Placental pericyte (primary cell): ENCODE measurements around the gene ABCD1. TPM values are rescaled to one million over a fixed set of nuclear protein-coding genes. Genes with fewer than 3 reads are reported as not detected.

Source experiments
- total RNA-seq: library from RNA; depleted of rRNA; stranded (reverse); fragments of >200 nt; gene quantifications from 2 replicates; pipeline ENCODE4 v1.2.3, GENCODE V29; 2012

Gene ABCD1
- 18.6 and 22.0 TPM in 2 replicates for total RNA-seq

DNA sequence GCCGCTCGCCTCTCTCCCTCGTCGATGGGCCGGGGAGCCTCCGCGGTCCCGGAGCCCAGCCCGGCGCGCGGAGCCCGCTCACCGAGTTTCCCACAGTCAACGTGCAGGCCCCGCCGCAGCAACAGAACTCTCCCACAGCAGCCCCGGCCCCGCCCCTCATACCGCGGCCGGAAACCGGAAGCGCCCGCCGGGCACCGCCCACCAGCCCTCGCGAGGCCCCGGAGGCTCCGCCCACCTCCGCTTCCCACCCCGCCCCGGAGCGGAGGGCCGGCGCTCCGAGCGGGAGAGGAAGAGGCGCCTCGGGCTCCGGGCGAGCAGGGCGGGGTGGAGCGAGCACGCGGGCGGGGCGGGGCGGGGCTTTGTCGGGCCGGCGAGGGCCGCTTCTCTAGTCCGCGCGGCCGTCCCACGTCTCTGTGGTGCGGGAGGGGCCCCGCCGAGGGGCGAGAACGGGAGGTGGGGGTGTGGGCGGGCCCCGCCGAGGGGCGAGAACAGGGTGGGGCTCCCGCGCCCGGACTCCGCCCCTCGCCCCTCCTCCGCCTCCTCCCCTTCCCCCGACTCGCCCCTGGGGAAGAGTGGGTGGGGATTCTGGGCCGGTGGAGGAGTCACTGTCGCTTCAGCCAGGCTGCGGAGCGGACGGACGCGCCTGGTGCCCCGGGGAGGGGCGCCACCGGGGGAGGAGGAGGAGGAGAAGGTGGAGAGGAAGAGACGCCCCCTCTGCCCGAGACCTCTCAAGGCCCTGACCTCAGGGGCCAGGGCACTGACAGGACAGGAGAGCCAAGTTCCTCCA, at the start of gene ABCD1, which contains the start of gene BCAP31:
ABCD1 (plus strand) TSS at position 605 of the 787 bp plus-strand sequence. CDS start 411 bp downstream, outside the sequence.
BCAP31 (minus strand) TSS at position 136 of the 787 bp plus-strand sequence. CDS start 1,143 bp downstream, outside the sequence.

DNA sequence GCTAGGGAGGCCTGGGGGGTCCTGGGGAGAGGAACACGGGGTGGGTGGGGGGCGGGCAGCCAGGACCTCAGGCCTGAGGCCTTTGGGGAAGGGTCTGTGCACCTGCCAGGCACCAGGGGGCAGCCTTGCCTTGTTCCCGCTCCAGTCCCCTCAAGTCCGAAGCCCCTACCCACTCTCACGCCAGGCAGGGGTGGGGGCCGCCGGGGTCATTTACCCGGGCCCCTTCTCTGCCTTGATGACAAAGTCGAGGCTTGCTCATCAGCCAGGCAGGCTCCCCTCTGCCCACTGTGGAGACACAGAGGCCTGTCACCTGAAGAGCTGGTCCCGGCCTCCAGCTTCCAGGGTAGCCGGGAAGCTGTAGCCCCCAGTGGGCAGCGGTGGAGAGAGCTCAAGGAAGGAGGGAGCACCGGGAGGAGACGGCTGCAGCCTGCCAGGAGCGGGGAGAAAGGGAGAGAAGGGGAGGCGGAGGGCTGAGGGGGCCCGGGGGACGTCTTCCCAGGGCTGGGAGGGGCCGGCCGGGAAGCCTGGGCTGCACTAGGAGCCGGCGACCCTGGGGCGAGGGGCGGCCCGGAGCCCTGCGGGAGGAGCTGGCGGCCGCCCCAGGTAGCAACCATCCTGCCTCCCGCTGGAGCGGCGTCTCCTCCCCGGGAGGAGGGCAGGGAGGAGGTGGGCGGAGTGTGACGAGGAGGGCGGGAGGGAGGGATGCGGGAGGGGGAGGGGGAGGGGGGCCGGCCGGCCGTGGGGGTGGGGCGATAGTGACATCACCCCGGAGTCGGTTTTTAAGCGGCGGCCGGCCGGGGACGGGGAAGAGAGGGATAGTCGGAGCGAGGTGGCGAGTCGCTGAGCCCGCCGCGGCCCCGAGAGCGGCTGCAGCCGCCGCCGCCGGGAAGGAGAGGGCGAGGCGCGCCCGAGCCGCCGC, 37.3 kb upstream of the ABCD1 start, which contains the start of gene SLC6A8:
SLC6A8 (plus strand) TSS at position 806 of the 919 bp plus-strand sequence. CDS start 649 bp downstream, outside the sequence.

DNA sequence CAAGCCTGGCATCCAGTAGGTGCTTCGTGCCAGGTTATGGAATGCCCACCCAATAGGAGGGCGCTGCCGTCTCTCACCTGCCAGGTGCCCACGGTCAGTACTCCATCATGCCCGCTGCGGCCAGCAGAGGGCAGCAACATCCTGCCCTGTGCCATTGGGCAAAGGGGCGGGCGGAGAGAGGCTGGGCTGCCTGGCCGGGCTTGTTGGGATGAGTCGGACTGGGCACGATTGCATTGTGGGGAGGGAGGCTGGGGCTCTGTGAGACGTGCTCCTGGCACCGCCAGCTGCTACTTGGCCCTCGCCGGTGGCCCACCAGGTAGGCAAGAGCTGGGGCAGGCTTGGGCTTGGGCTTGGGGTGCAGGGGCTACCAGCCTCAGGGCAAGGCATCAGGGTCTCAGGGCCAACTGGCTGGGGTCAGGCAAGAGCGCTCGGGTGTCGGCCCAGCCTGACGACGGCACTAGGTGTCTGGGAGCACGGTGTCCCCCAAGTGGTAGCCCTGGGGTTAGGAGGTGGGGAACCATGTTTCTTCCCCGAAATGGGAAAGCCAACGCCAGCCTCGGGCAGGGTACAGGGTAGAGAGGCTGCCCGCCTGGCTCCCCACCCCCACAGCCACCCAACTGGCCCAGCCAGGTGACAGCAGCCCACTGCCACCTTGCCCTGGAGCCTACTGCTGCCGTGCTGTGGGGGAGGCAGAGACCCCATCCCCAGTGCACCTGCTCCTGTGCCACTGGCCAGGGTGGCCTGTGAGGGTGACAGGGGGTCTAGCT, 39.5 kb downstream of the ABCD1 start, which contains the start of gene PLXNB3:
PLXNB3 (plus strand) TSS at position 261 of the 767 bp plus-strand sequence. CDS start 1,287 bp downstream, outside the sequence.

GRCh38 chrX:153780678-153781427, 56.2 kb downstream of the ABCD1 start, which contains the start of gene SRPK3:
Gene SRPK3 (plus strand): TSS chrX:153781041. CDS start chrX:153781087, 46 bp downstream.

Other genes with a start within 250 kb of the ABCD1 start
- 3.3 and 23.3 TPM in 2 replicates for gene BGN, start 229.9 kb upstream of the ABCD1 start, total RNA-seq
- not detected in 2 replicates for gene ATP2B3, start 207.2 kb upstream of the ABCD1 start, total RNA-seq
- gene CCNQ, start 125.7 kb upstream of the ABCD1 start, total RNA-seq, result 24.3 and 52.0 TPM in 2 replicates
- gene DUSP9, start 77.7 kb upstream of the ABCD1 start, total RNA-seq, result under 0.01 and 0.14 TPM in 2 replicates
- 0.22 TPM in 1 of 2 replicates, not detected in the other for gene PNCK, start 51.0 kb upstream of the ABCD1 start, total RNA-seq
- gene SLC6A8, start 36.9 kb upstream of the ABCD1 start, total RNA-seq, result 10.0 and 16.4 TPM in 2 replicates
- gene BCAP31, start 469 bp upstream of the ABCD1 start, total RNA-seq, result 141 and 153 TPM in 2 replicates
- 4.0 and 4.6 TPM in 2 replicates for gene PLXNB3, start 39.4 kb downstream of the ABCD1 start, total RNA-seq
- 0.44 and 1.7 TPM in 2 replicates for gene SRPK3, start 56.2 kb downstream of the ABCD1 start, total RNA-seq
- gene IDH3G, start 69.5 kb downstream of the ABCD1 start, total RNA-seq, result 64.6 and 81.2 TPM in 2 replicates
- gene SSR4, start 69.8 kb downstream of the ABCD1 start, total RNA-seq, result 101 and 182 TPM in 2 replicates
- gene PDZD4, start 105.7 kb downstream of the ABCD1 start, total RNA-seq, result 0.14 TPM in 1 of 2 replicates, not detected in the other
- gene L1CAM, start 161.3 kb downstream of the ABCD1 start, total RNA-seq, result 0.88 and 18.2 TPM in 2 replicates
- gene AVPR2, start 179.8 kb downstream of the ABCD1 start, total RNA-seq, result not detected in 2 replicates
- gene ARHGAP4, start 201.4 kb downstream of the ABCD1 start, total RNA-seq, result 1.1 and 2.9 TPM in 2 replicates
- gene NAA10, start 210.2 kb downstream of the ABCD1 start, total RNA-seq, result 81.8 and 123 TPM in 2 replicates
- gene RENBP, start 219.8 kb downstream of the ABCD1 start, total RNA-seq, result 3.6 and 6.6 TPM in 2 replicates
- 31.7 and 51.8 TPM in 2 replicates for gene HCFC1, start 247.0 kb downstream of the ABCD1 start, total RNA-seq
- gene TMEM187, start 247.9 kb downstream of the ABCD1 start, total RNA-seq, result 5.9 and 8.0 TPM in 2 replicates